ENCODE measurements around the gene ITGB7. TPM values are rescaled to one million over a fixed set of nuclear protein-coding genes. Genes with fewer than 3 reads are reported as not detected.
A peak's percentile ranks its signal among the peaks of the same experiment; 100 is the strongest.

The ITGB7 gene
- total RNA-seq, 1 donor from 2014 or later = not detected

GRCh38 chr12:53235164-53235563 is 28.1 kb upstream of the ITGB7 start:
- H3K9me3 Mint-ChIP-seq (ENCODE audit: unreplicated experiment) = no peaks in the 10 kb centered on the region
- H3K4me1 Mint-ChIP-seq (ENCODE audit: low read depth, unreplicated experiment) = peaks cover 20% of the 10 kb centered on the region
- peaks cover 12% of the 10 kb centered on the region for H3K27me3 Mint-ChIP-seq (ENCODE audit: unreplicated experiment)
- H3K4me3 Mint-ChIP-seq (ENCODE audit: unreplicated experiment) = no peak overlapping the region
- H3K27ac Mint-ChIP-seq (ENCODE audit: unreplicated experiment) = no peak overlapping the region
- no peak for DNase-seq
- no peaks in the 10 kb centered on the region for H3K36me3 Mint-ChIP-seq (ENCODE audit: unreplicated experiment)
- TF ChIP-seq, protein P1, sequence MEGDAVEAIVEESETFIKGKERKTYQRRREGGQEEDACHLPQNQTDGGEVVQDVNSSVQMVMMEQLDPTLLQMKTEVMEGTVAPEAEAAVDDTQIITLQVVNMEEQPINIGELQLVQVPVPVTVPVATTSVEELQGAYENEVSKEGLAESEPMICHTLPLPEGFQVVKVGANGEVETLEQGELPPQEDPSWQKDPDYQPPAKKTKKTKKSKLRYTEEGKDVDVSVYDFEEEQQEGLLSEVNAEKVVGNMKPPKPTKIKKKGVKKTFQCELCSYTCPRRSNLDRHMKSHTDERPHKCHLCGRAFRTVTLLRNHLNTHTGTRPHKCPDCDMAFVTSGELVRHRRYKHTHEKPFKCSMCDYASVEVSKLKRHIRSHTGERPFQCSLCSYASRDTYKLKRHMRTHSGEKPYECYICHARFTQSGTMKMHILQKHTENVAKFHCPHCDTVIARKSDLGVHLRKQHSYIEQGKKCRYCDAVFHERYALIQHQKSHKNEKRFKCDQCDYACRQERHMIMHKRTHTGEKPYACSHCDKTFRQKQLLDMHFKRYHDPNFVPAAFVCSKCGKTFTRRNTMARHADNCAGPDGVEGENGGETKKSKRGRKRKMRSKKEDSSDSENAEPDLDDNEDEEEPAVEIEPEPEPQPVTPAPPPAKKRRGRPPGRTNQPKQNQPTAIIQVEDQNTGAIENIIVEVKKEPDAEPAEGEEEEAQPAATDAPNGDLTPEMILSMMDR (IDR thresholded peaks at IDR 0.05; ENCODE audit: partially characterized antibody, unreplicated experiment) = no peak

DNA sequence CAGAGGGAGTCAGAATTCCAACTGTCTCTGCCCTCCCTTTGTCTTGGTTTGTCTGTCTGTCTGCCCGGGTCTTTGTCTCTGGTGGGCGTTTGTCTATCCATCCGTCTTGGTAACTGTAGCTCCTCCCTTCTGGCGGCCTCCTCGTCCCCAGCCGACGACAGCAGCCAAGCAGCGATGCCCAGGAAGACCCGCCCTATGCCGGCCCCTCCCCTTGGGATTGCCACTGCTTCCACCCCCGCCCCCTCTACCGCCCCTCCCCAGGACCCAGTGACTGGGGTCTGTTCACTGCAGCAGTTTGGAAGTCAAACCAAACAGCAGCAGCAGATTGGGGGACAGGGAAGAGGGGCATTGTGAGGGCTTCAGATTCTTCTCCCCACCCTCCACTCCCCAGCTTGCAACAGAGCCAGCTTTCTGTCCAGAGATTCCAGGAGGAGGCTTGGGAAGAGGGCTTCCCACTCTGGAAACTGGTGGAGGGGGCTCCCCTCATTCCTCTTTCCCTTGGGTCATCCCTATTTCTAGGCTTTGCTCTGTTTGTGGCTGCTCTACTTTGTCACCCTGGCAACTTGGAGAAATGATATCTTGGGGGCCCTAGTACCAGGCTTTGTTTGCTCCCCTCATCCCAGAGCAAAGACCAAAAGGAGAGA is 27.3 kb upstream of the ITGB7 start:
- Mint-ChIP-seq H3K4me3 (ENCODE audit: unreplicated experiment) (peak overlapping the region; percentile 71), H3K36me3 (ENCODE audit: unreplicated experiment) (no peaks in the 10 kb centered on the region), H3K27me3 (ENCODE audit: unreplicated experiment) (peaks cover 14% of the 10 kb centered on the region), H3K4me1 (ENCODE audit: low read depth, unreplicated experiment) (peaks cover 20% of the 10 kb centered on the region), H3K27ac (ENCODE audit: unreplicated experiment) (peak overlapping the region; percentile 75), H3K9me3 (ENCODE audit: unreplicated experiment) (peaks cover 2% of the 10 kb centered on the region)
- peak; percentile 66 for DNase-seq
- TF ChIP-seq, protein P1 (IDR thresholded peaks at IDR 0.05; ENCODE audit: partially characterized antibody, unreplicated experiment) = no peak

GRCh38 chr12:53233671-53234121 is 26.6 kb upstream of the ITGB7 start:
- H3K27me3 Mint-ChIP-seq (ENCODE audit: unreplicated experiment) = peaks cover 17% of the 10 kb centered on the region

DNA sequence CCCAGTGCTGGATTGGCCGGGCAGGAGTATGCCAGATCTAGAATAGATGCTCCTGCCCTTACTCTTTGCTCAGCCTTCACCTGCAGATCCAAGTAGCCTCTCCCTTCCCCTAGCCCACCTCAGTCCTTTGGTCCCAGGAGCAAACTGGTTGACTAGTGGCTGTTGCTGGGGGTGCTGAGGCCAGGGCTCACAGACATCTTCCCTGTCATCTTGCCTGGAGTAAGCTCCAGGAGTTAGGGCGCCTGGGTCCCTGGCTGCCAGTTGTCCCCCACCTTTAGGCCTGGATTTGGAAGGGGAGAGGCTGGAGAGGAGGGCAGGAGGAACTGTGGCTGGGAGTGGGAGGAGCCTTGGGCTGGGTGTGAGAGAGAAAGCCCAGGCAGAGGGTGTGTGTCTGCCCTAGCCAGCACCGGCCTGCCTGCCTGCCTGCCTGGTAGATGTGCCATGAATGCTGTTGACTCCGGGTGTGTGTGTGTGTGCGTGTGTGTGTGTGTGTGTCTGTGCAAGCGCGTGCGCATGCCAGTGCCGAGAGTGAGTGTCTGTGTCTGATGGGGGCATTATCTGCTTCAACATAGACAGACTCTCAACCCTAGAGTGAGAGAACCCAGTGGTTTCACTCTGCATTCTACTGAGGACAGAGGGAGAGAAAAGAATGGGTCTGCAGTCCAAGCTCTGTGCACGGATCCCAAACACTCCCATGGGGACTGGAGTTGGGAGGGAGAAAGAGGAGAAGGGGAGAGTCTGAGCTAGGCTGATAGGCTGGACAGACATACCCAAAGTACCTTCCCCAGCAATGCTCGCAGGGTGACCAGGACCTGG is 25.8 kb upstream of the ITGB7 start:
- Mint-ChIP-seq H3K4me1 (ENCODE audit: low read depth, unreplicated experiment) (peaks cover 20% of the 10 kb centered on the region), H3K36me3 (ENCODE audit: unreplicated experiment) (no peaks in the 10 kb centered on the region), H3K27me3 (ENCODE audit: unreplicated experiment) (peaks cover 21% of the 10 kb centered on the region), H3K27ac (ENCODE audit: unreplicated experiment) (peak overlapping the region; percentile 44), H3K4me3 (ENCODE audit: unreplicated experiment) (peak overlapping the region; percentile 68), H3K9me3 (ENCODE audit: unreplicated experiment) (peaks cover 2% of the 10 kb centered on the region)
- TF ChIP-seq, protein P1 (IDR thresholded peaks at IDR 0.05; ENCODE audit: partially characterized antibody, unreplicated experiment) = no peak
- peak; percentile 46 for DNase-seq

More at GRCh38 chr12:53233671-53234121, 26.6 kb upstream of the ITGB7 start:
- TF ChIP-seq, protein P1 (IDR thresholded peaks at IDR 0.05; ENCODE audit: partially characterized antibody, unreplicated experiment) = no peak
- Mint-ChIP-seq H3K4me1 (ENCODE audit: low read depth, unreplicated experiment) (peaks cover 20% of the 10 kb centered on the region), H3K4me3 (ENCODE audit: unreplicated experiment) (peak overlapping the region; percentile 71), H3K9me3 (ENCODE audit: unreplicated experiment) (peaks cover 2% of the 10 kb centered on the region), H3K36me3 (ENCODE audit: unreplicated experiment) (no peaks in the 10 kb centered on the region), H3K27ac (ENCODE audit: unreplicated experiment) (peak overlapping the region; percentile 75)
- no peak for DNase-seq
